Esophagus muscularis mucosa (tissue), 4 donors: ENCODE data around the gene MORC3. TPM values are rescaled to one million over a fixed set of nuclear protein-coding genes. Genes with fewer than 3 reads are reported as not detected.

Source experiments
- DNase-seq: peaks from one replicate; pipeline ENCODE4 v3.0.0-alpha.2; 2017; ENCODE audit errors: extremely low spot score
- H3K27ac ChIP-seq, 4 donors: fragments of 200-600 bp; sonication (generic); replicated peaks in 1 of 4; 1 replicate in 3 of 4; 2 replicates in 1 of 4; pipeline ENCODE4 v1.5.1; 2016 to 2019; ENCODE audit warnings: mild to moderate bottlenecking in 1 of 4
- H3K27me3 ChIP-seq, 4 donors: fragments of 200-600 bp; sonication (generic); one replicate each; pipeline versions ENCODE4 v1.5.1 to v1.6.0; 2016 to 2019
- H3K36me3 ChIP-seq, 4 donors: fragments of 200-600 bp; sonication (generic); one replicate each; pipeline ENCODE4 v1.5.1; 2016 to 2019
- H3K4me1 ChIP-seq, 4 donors: fragments of 200-600 bp; sonication (generic); one replicate each; pipeline ENCODE4 v1.5.1; 2016 to 2019
- H3K4me3 ChIP-seq, 4 donors: fragments of 200-600 bp; sonication (generic); 1 replicate in 2 of 4; 2 replicates in 2 of 4; pipeline ENCODE4 v1.5.1; 2016 to 2019; ENCODE audit warnings: mild to moderate bottlenecking in 4 of 4, moderate library complexity in 1 of 4
- H3K9me3 ChIP-seq, 4 donors: fragments of 200-600 bp; sonication (generic); 1 replicate in 3 of 4; 2 replicates in 1 of 4; pipeline ENCODE4 v1.5.1; 2016 to 2019
- EP300 ChIP-seq: sonication (generic); formaldehyde crosslinking; IDR thresholded peaks from one replicate; pipeline ENCODE4 v1.6.1; 2017; ENCODE audit warnings: antibody characterized with exemption
- POLR2A ChIP-seq: fragments of 450-650 bp; IDR thresholded peaks from one replicate; pipeline ENCODE4 v1.6.1; 2017; ENCODE audit warnings: antibody characterized with exemption, moderate library complexity, mild to moderate bottlenecking, low read depth
- POLR2AphosphoS5 ChIP-seq, 2 donors: sonication (generic); formaldehyde crosslinking; IDR thresholded peaks; one replicate each; pipeline ENCODE4 v1.6.1; 2017; ENCODE audit warnings: antibody characterized with exemption in 2 of 2
- WGBS: methylation state at CpG from one replicate; pipeline ENCODE4 v1.1.5; 2018; 5-methylcytosine and 5-hydroxymethylcytosine counted together
- intact Hi-C: fragments of 100-400 bp; cut with DNase I; formaldehyde crosslinking; loops from one replicate; pipeline ENCODE4 v1.15.1; 2023
- total RNA-seq, 4 donors: library from RNA; depleted of rRNA; stranded (reverse); fragments of >200 nt; gene quantifications; one replicate each; pipeline versions ENCODE4 v1.1.0 to v1.2.1, GENCODE V29; 2016
- TF ChIP-seq, protein P1 (sequence below), 3 experiments: fragments of 200-600 bp in 2 of 3; fragments of 450-650 bp in 1 of 3; sonication (generic) in 2 of 3; IDR thresholded peaks; one replicate each; pipeline ENCODE4 v1.5.1; 2017 to 2019; ENCODE audit warnings: antibody characterized with exemption in 3 of 3, mild to moderate bottlenecking in 2 of 3, moderate library complexity in 1 of 3

Gene MORC3
- total RNA-seq, 4 donors from 2014 or later: 32.0 to 41.9 (median 39.2) TPM

DNA sequence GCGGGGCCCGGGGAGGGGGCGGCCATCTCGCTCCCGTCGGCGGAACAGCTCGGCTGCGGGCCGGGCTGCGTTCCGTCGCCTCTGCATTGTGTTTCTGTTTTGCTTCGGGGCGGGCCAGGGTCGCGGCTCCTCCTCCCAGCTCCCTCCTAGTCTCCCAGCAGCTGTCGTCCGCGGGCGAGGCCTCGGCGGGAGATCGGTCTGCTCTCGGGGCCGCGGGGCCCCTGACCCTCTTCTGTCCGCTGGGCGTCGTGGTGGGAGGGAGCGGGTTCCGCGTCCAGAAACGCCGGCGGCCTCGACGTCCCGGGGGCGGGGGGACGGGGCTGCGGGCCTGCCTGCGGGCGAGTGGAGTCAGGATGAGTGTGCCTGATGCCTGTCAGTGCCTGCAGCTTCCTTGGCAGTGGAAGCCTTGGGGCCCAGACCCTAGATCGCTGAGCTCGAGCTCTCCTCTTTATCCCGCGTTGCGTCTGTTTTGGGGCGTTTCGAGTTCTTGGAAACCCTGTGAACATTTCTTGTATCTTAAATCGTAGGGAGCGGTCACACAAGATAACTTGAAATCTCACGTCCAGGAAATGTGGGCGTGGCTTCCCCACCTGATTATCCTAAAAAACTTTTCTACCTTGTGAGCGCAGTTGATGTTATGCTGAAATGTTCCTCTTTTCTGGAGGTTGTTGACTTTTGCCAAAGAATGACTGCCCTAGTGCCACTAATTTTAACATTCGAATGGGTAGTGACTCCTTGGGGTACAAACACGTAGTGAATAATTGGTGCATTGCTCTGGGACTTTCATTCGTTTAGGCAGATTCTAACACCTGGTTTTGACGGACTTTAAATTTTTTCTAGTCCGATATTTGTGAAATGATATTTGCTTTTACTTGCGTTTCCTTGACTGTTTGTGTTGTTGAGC is 676 bp downstream of the MORC3 start:
- H3K27me3 ChIP-seq: no peaks in the 10 kb centered on the region
- TF ChIP-seq EP300: no peak
- TF ChIP-seq, protein P1, sequence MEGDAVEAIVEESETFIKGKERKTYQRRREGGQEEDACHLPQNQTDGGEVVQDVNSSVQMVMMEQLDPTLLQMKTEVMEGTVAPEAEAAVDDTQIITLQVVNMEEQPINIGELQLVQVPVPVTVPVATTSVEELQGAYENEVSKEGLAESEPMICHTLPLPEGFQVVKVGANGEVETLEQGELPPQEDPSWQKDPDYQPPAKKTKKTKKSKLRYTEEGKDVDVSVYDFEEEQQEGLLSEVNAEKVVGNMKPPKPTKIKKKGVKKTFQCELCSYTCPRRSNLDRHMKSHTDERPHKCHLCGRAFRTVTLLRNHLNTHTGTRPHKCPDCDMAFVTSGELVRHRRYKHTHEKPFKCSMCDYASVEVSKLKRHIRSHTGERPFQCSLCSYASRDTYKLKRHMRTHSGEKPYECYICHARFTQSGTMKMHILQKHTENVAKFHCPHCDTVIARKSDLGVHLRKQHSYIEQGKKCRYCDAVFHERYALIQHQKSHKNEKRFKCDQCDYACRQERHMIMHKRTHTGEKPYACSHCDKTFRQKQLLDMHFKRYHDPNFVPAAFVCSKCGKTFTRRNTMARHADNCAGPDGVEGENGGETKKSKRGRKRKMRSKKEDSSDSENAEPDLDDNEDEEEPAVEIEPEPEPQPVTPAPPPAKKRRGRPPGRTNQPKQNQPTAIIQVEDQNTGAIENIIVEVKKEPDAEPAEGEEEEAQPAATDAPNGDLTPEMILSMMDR (IDR thresholded peaks at IDR 0.05): no peak
- TF ChIP-seq POLR2A: no peak
- peak in 1 of 2 donors; percentile 53 for TF ChIP-seq POLR2AphosphoS5 (IDR thresholded peaks at IDR 0.05)
- intact Hi-C loops: loop anchor here (5.0 to 10.0 kb wide), 3 partner anchors 163 to 1436 kb away; partner anchors contain the start of genes CBR3 and DOP1B
- DNase-seq: peak; percentile 93
- H3K9me3 ChIP-seq: no peaks in the 10 kb centered on the region
- peak overlapping the region; percentile 94 to 99 (median 98) for H3K27ac ChIP-seq
- peaks cover 40 to 54% (median 52%) of the 10 kb centered on the region in 4 donors for H3K4me1 ChIP-seq
- H3K4me3 ChIP-seq: peak overlapping the region; percentile 85 to 96 (median 89)
- WGBS: 8% methylated on average over 11 of the region's 62 CpGs
- peaks cover 0 to 11% (median 6%) of the 10 kb centered on the region in 4 donors for H3K36me3 ChIP-seq

DNA sequence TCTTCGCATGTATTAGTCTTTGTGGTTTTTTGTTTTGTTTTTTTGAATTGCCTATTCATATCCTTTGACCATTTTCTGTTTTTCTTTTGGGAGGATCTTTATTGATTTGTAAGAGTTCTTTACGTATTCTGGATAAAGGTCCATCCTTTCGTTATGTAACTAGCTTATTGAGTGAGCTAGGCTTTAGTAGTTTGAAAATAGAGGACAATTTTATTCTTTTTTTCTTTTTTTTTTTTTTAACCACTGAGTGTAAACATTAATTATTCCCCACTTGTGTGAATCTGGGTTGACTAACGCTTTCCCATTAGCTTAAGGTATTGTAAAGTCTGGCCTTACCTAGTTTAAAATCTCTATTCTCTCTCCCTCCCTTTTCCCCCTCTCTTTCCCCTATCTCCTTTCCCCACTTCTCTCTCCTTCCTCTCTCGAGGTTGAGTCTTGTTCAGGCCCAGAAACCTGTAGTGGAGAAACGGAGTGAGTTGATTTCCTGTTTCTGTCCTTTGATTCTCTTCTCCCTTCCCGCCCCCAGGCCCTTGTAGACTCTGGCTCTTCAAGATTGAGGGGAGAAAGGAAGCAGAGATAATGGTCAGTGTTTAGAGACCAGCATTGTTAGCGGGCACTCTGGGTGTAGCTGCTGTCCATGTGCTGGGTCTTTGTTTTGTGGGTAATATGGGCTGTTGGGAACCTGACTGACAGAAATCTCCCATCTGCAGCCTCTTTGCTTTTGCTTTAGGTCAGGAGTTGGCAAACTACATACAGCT is 1.5 kb downstream of the MORC3 start:
- H3K27ac ChIP-seq: peak overlapping the region; percentile 94 to 99 (median 98)
- peaks cover 0 to 11% (median 6%) of the 10 kb centered on the region in 4 donors for H3K36me3 ChIP-seq
- TF ChIP-seq, protein P1 (IDR thresholded peaks at IDR 0.05): no peak
- no peak for TF ChIP-seq POLR2A
- no peak for TF ChIP-seq EP300
- TF ChIP-seq POLR2AphosphoS5 (IDR thresholded peaks at IDR 0.05): no peak
- peaks cover 40 to 60% (median 55%) of the 10 kb centered on the region in 4 donors for H3K4me1 ChIP-seq
- peak overlapping the region; percentile 85 to 96 (median 89) for H3K4me3 ChIP-seq
- DNase-seq: no peak
- intact Hi-C loops: loop anchor here (5.0 to 10.0 kb wide), 3 partner anchors 164 to 1437 kb away; partner anchors contain the start of genes CBR3 and DOP1B
- WGBS: 17% methylated on average over 8 of the region's 8 CpGs
- H3K9me3 ChIP-seq: no peaks in the 10 kb centered on the region
- no peaks in the 10 kb centered on the region for H3K27me3 ChIP-seq

GRCh38 chr21:36322083-36322424 is 2.1 kb downstream of the MORC3 start:
- 46% methylated on average over 2 of the region's 2 CpGs for WGBS
- Histone ChIP-seq H3K27ac (peak overlapping the region; percentile 94 to 99 (median 98)), H3K36me3 (peaks cover 0 to 11% (median 6%) of the 10 kb centered on the region in 4 donors), H3K4me3 (peak overlapping the region; percentile 85 to 96 (median 89)), H3K9me3 (no peaks in the 10 kb centered on the region), H3K4me1 (peaks cover 40 to 60% (median 55%) of the 10 kb centered on the region in 4 donors), H3K27me3 (no peaks in the 10 kb centered on the region)
- intact Hi-C loops: loop anchor here (5.0 to 10.0 kb wide), 3 partner anchors 165 to 1437 kb away; partner anchors contain the start of genes CBR3 and DOP1B
- TF ChIP-seq POLR2AphosphoS5 (IDR thresholded peaks at IDR 0.05): no peak
- no peak for TF ChIP-seq EP300
- TF ChIP-seq POLR2A: no peak
- TF ChIP-seq, protein P1 (IDR thresholded peaks at IDR 0.05): no peak
- DNase-seq: no peak

DNA sequence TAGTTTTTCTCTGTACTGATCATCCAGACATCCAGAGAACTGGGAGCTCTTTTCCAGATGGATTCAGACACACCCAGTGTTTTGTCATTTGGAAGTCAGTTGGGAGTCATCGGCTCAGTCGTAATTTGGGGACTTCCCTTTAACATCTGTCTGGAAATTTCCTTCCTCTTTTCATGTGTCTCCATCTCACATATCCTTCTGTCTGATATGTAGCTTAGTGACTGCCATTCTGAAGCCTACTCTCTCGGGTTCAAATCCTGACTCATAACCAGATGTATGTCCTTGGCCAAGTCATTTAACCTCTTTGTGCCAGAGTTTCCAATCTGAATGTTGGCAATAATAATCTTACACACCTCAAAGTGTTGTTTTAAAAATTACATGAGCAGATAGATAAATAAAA is 3.0 kb downstream of the MORC3 start:
- peaks cover 0 to 11% (median 6%) of the 10 kb centered on the region in 4 donors for H3K36me3 ChIP-seq
- no peaks in the 10 kb centered on the region for H3K9me3 ChIP-seq
- DNase-seq: no peak
- peak overlapping the region; percentile 94 to 99 (median 98) for H3K27ac ChIP-seq
- H3K4me3 ChIP-seq: no peak overlapping the region
- TF ChIP-seq POLR2A: no peak
- TF ChIP-seq, protein P1 (IDR thresholded peaks at IDR 0.05): no peak
- no peak for TF ChIP-seq POLR2AphosphoS5 (IDR thresholded peaks at IDR 0.05)
- no peak for TF ChIP-seq EP300
- peaks cover 48 to 69% (median 64%) of the 10 kb centered on the region in 4 donors for H3K4me1 ChIP-seq
- WGBS: 22% methylated on average over 3 of the region's 3 CpGs
- no peaks in the 10 kb centered on the region for H3K27me3 ChIP-seq
- intact Hi-C loops: loop anchor here (5.0 to 10.0 kb wide), 3 partner anchors 166 to 1438 kb away; partner anchors contain the start of genes CBR3 and DOP1B
